GDM1 (cell line): ENCODE measurements around the gene SLIT1.
"Not testable (repeated sequence)": the region's sequence is repeated elsewhere in the genome, so short reads cannot be mapped to it uniquely, and the experiment has no call there.

ENCODE experiments used
- DNase-seq: peaks from one replicate; lab custom pipeline; 2025; lab: John Stamatoyannopoulos, UW

The SLIT1 gene

GRCh38 chr10:97107551-97107950 lies 78.2 kb downstream of the SLIT1 start:
- no peak for DNase-seq

GRCh38 chr10:97106207-97106606 lies 79.6 kb downstream of the SLIT1 start:
- no peak for DNase-seq

- no peak for DNase-seq
These were observed 80.5 kb downstream of the SLIT1 start for GRCh38 chr10:97105303-97105702.

GRCh38 chr10:97103316-97104080 lies 82.3 kb downstream of the SLIT1 start:
- no peak for DNase-seq

- DNase-seq = no peak
These were observed 83.3 kb downstream of the SLIT1 start for GRCh38 chr10:97102441-97102840.

- no peak for DNase-seq
These were observed 84.4 kb downstream of the SLIT1 start for GRCh38 chr10:97101166-97101940.

GRCh38 chr10:97100657-97101056 lies 85.1 kb downstream of the SLIT1 start:
- DNase-seq = no peak

- DNase-seq = no peak
These were observed 85.9 kb downstream of the SLIT1 start for GRCh38 chr10:97099868-97100267.

- no peak for DNase-seq
These were observed 86.7 kb downstream of the SLIT1 start for GRCh38 chr10:97099089-97099488.

GRCh38 chr10:97097084-97097433 lies 88.7 kb downstream of the SLIT1 start:
- no peak for DNase-seq

GRCh38 chr10:97096261-97097083 lies 89.3 kb downstream of the SLIT1 start:
- no peak for DNase-seq

GRCh38 chr10:97095701-97096260 lies 90.0 kb downstream of the SLIT1 start:
- no peak for DNase-seq

GRCh38 chr10:97090644-97091043 lies 95.1 kb downstream of the SLIT1 start:
- DNase-seq = no peak

GRCh38 chr10:97090035-97090434 lies 95.7 kb downstream of the SLIT1 start:
- DNase-seq = no peak

GRCh38 chr10:97089209-97089870 lies 96.4 kb downstream of the SLIT1 start:
- DNase-seq = no peak

GRCh38 chr10:97087296-97087695 lies 98.5 kb downstream of the SLIT1 start:
- DNase-seq = no peak

- DNase-seq = no peak
These were observed 99.2 kb downstream of the SLIT1 start for GRCh38 chr10:97086530-97086929.

- no peak for DNase-seq
These were observed 102.4 kb downstream of the SLIT1 start for GRCh38 chr10:97083228-97083829.

GRCh38 chr10:97082575-97082974 lies 103.2 kb downstream of the SLIT1 start:
- not testable (repeated sequence) for DNase-seq

GRCh38 chr10:97081621-97082235 lies 104.0 kb downstream of the SLIT1 start:
- peak; percentile 23 for DNase-seq
